Measurements from ENCODE around the gene TMEM119. TPM values are rescaled to one million over a fixed set of nuclear protein-coding genes. Genes with fewer than 3 reads are reported as not detected.

The TMEM119 gene
- total and polyA plus RNA-seq, 2 of the 8 experiments (the other 6 are each of a cell fraction or from before 2014, with no cell fraction given), result 0.35 to 0.61 TPM

GRCh38 chr12:108629151-108629550 is 31.3 kb upstream of the TMEM119 start (continued):
- TF ChIP-seq USF2 (IDR thresholded peaks at IDR 0.05; ENCODE audit: low read length) (no peak), POU5F1 (IDR thresholded peaks at IDR 0.05; ENCODE audit: low read depth, low read length) (no peak), SP1 (IDR thresholded peaks at IDR 0.05; ENCODE audit: low read depth, low read length) (no peak)
